ENCODE data around the gene MICALL1.
"Not testable (repeated sequence)": the region's sequence is repeated elsewhere in the genome, so short reads cannot be mapped to it uniquely, and the experiment has no call there.

The MICALL1 gene

GRCh38 chr22:37929390-37929789 is 23.3 kb downstream of the MICALL1 start:
- no peak for DNase-seq (ENCODE audit: low read depth in 2 of 3, low spot score in 2 of 3)

GRCh38 chr22:37930270-37930951 is 24.3 kb downstream of the MICALL1 start:
- no peak for DNase-seq (ENCODE audit: low read depth in 2 of 3, low spot score in 2 of 3)

- no peak for DNase-seq (ENCODE audit: low read depth in 2 of 3, low spot score in 2 of 3)
Measured at GRCh38 chr22:37930952-37931440, 24.9 kb downstream of the MICALL1 start.

- DNase-seq (ENCODE audit: low read depth in 2 of 3, low spot score in 2 of 3) = no peak
Measured at GRCh38 chr22:37931893-37932389, 25.8 kb downstream of the MICALL1 start.

GRCh38 chr22:37932401-37932800 is 26.3 kb downstream of the MICALL1 start:
- DNase-seq (ENCODE audit: low read depth in 2 of 3, low spot score in 2 of 3) = no peak

- no peak for DNase-seq (ENCODE audit: low read depth in 2 of 3, low spot score in 2 of 3)
Measured at GRCh38 chr22:37932821-37933578, 26.9 kb downstream of the MICALL1 start.

GRCh38 chr22:37933711-37934376 is 27.7 kb downstream of the MICALL1 start:
- peak; percentile 63 to 71 (median 70) for DNase-seq (ENCODE audit: low read depth in 2 of 3, low spot score in 2 of 3)

- no peak for DNase-seq (ENCODE audit: low read depth in 2 of 3, low spot score in 2 of 3)
Measured at GRCh38 chr22:37940698-37941376, 34.7 kb downstream of the MICALL1 start.

- no peak for DNase-seq (ENCODE audit: low read depth in 2 of 3, low spot score in 2 of 3)
Measured at GRCh38 chr22:37942133-37942532, 36.0 kb downstream of the MICALL1 start.

- no peak for DNase-seq (ENCODE audit: low read depth in 2 of 3, low spot score in 2 of 3)
Measured at GRCh38 chr22:37943136-37943824, 37.2 kb downstream of the MICALL1 start.

- DNase-seq (ENCODE audit: low read depth in 2 of 3, low spot score in 2 of 3) = no peak
Measured at GRCh38 chr22:37943825-37944198, 37.7 kb downstream of the MICALL1 start.

- not testable (repeated sequence) for DNase-seq (ENCODE audit: low read depth in 2 of 3, low spot score in 2 of 3)
Measured at GRCh38 chr22:37944423-37944822, 38.3 kb downstream of the MICALL1 start.

- not testable (repeated sequence) for DNase-seq (ENCODE audit: low read depth in 2 of 3, low spot score in 2 of 3)
Measured at GRCh38 chr22:37947142-37947795, 41.2 kb downstream of the MICALL1 start.

- DNase-seq (ENCODE audit: low read depth in 2 of 3, low spot score in 2 of 3) = no peak
Measured at GRCh38 chr22:37951305-37951704, 45.2 kb downstream of the MICALL1 start.

- not testable (repeated sequence) for DNase-seq (ENCODE audit: low read depth in 2 of 3, low spot score in 2 of 3)
Measured at GRCh38 chr22:37952629-37953028, 46.5 kb downstream of the MICALL1 start.

GRCh38 chr22:37953062-37953436 is 47.0 kb downstream of the MICALL1 start:
- DNase-seq (ENCODE audit: low read depth in 2 of 3, low spot score in 2 of 3) = no peak

GRCh38 chr22:37953437-37954179 is 47.5 kb downstream of the MICALL1 start, which contains the start of the genes C22orf23 and POLR2F:
Gene C22orf23 (minus strand): TSS chr22:37953601. CDS start chr22:37953149, 452 bp downstream.
Gene POLR2F (plus strand): TSS chr22:37953699. CDS start chr22:37953788, 89 bp downstream.
- DNase-seq (ENCODE audit: low read depth in 2 of 3, low spot score in 2 of 3) = peak; percentile 84 to 96 (median 88)

- DNase-seq (ENCODE audit: low read depth in 2 of 3, low spot score in 2 of 3) = no peak
Measured at GRCh38 chr22:37954686-37955085, 48.6 kb downstream of the MICALL1 start.

- DNase-seq (ENCODE audit: low read depth in 2 of 3, low spot score in 2 of 3) = not testable (repeated sequence)
Measured at GRCh38 chr22:37955825-37956397, 49.8 kb downstream of the MICALL1 start.

All from activated CD8-positive, alpha-beta memory T cell treated with anti-CD3 and anti-CD28 coated beads for 48 hours (primary cell).